NAMALWA (cell line): ENCODE results near the gene CLUH.

Experiments
- DNase-seq: peaks from one replicate; pipeline ENCODE4 v3.0.0-alpha.2; 2015; ENCODE audit warnings: low spot score

Gene CLUH

DNA sequence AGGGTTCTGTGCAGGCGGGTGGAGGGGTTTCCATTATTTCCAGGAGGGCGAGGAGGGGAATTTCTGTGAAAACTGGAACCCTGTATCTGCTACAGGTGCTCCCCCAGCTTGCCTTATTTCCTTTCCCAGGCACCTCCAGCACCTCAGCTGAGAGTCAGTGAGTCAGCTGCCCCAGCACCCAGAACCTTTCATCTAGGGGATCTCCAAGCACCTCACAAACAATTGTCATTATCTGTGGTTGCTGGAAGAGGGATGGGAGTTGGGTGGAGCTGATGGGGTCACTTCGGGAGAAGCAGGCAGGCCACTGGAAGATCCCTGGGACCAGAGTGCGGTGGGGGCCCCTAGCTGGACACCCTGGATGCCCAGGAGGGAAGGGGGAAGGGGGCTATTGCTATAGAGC lies 10.0 kb upstream of the CLUH start:
- DNase-seq = no peak

DNA sequence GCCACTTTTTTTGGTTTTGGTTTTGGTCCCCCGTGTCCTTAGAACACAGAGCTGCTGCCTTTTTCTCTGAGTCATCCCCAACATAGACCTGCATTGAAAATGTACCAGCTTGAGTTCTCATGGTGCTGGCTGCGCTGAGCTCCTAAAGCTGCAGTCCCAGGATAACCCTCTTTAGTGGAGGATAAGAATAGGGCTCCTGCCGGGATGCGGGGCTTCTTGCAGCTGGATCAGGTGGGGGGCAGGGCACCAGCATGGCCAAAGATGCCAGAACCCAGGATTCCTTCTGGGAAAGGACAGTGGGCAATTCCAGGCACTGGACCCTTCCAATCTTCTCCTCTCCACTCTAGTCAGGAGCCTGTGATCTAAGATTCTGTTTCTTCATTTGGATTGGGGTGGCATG lies 8.3 kb upstream of the CLUH start:
- no peak for DNase-seq

DNA sequence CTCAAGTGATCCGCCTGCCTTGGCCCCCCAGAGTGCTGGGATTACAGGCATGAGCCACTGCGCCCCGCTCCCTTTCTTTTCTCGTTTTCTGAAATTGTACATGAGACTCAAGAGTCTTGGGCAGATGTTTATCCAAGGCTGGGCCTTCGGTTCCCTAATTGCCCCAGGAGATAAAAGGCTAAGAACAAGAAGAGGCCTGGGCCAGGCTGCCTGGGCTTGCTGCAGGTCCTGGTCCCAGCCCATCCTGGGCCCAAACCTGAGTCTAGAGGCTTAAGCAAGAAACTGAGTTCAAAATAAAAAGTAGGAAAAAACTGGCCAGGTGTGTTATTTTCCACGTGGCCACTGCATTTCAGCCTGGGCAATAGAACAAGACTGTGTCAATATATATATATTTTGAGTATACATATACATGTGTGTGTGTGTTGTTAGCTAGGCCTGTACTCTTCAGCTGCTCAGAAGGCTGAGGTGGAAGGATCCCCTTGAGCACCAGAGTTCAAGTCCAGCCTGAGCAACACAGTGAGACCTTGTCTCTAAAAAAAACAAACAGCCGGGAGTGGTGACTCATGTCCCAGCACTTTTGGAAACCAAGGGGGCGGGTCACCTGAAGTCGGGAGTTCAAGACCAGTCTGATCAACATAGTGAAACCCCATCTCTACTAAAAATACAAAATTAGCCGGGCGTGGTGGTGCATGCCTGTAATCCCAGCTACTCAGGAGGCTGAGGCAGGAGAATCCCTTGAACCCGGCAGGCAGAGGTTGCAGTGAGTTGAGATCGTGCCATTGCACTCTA lies 6.8 kb upstream of the CLUH start:
- no peak for DNase-seq

DNA sequence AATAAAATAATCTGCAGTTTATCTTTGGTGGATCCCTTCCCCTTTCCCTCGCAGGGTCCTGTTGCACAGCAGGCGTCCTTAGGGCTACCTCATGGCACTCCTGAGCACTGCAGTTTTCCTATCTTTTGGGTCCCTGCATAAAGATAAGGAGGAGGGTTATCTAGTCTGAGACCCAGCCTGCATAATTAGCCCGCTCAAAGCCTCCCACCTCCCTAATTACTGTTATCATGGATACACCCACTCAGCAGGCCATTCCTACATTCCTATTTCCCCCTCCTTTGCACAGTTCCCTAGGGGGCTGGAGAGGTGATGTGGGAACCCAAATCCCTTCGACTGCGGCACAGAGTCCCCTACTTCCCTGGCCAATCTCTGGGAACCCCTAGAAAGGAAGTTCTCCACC lies 5.1 kb upstream of the CLUH start:
- DNase-seq = no peak

- DNase-seq = no peak
These were observed 2.3 kb upstream of the CLUH start for GRCh38 chr17:2713881-2714280.

- DNase-seq = no peak
These were observed 908 bp upstream of the CLUH start for GRCh38 chr17:2712300-2713043.

DNA sequence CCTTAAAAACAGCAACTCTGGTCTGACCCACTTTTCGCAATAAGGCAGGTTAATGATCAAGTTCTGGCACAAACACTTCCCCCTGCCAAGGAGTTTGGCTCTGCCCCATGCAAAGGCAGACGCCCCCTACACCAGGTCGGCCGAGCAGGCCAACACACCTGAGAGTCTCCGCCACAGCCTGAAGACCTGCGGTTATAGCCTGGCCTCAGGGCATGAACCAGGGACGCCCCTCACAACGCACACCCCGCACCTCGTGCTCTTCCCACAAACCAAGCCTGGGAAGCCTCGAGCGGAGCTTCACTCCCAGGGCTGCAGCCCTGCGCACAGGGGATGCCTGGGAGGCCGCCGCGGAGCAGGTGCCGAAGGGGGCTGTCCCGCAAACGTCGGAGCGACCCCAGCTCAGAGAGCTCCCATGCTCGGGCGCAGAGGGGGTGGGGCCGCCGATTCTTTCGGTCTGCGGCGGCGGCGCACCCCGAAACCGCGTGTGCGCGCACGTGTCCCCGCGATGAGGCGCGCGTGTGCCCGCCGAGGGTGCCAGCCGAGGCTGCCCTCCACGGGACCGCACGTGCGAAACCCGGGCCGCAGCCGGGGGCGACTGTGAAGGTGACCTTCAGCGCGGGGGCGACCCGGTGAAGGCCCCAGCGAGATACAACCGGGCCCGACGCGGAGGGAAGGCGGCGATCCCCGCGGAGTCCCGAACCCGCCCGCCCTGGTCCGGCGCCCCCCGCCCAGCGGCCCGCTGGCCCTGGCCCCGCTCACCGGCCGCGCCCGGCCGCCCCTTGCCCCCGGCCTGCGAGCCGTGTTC lies 559 bp downstream of the CLUH start:
- peak; percentile 29 for DNase-seq

- DNase-seq = no peak
These were observed 1.3 kb downstream of the CLUH start for GRCh38 chr17:2710071-2710802.

DNA sequence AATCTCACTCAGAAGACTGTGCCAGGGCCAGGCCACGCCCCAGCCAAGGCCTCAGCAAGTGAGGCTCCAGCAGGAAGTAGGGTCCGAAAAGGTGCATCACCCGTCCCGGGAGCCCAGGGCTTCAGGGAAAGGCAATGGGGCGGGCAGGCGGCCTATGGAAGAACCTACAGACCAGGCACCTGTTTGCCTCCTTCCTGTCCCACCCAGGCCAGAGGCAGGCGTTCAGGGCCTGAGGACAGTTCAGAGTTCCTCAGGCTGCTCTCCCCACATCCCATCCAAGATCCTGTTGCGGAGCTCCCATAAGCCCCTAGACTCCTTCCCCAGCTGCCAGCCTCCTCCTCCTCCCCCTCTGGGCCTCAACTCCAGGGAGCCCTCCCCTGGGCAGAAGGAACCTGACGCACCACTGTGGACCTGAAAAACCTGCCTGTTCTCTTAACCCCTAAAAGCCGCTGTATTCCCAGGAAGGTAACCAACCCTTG lies 2.3 kb downstream of the CLUH start:
- no peak for DNase-seq

- peak; percentile 26 for DNase-seq
These were observed 2.9 kb downstream of the CLUH start for GRCh38 chr17:2708585-2709182.

DNA sequence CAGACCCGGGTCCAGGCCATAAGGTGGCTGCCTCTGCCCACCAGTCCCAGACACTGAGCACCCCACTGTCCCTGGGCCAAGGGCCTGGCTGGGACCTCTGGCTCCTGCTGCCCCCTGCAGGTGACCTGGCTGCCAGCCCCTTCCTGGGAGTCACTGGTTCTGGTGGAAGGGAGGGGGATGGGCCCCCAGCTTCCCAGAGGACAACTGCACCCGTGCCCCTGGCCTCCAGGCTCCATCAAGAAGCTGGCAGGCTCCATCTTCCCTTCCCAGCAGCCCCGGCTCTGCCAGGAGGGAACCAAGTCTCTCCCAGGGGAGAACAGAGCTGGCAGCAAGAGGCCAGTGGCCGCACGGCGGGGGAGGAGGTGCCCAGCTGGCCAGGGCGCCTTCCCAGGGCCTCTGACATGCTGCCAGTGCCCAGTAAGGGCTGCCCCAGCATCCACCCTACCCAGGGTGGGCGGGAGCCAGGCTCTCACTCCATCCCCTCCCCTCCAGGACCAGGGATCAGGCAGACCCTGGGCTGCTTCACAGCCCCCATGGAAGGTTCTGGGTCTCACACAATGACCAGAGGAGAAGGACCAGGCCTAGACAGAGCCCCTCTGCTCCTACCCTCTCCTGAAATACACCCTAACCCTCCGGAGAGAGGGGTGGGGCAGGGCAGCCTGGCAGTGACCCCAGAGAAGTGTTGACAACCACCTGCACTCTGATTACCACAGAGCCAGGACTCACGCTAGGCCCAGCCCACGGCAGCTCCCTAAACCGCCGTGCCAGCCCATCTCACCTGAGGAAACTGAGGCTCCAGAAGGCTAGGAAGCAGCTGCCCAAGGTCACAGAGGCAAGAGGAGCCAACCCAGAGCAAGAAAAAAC lies 3.6 kb downstream of the CLUH start:
- no peak for DNase-seq

- DNase-seq = no peak
These were observed 4.6 kb downstream of the CLUH start for GRCh38 chr17:2706911-2707510.

DNA sequence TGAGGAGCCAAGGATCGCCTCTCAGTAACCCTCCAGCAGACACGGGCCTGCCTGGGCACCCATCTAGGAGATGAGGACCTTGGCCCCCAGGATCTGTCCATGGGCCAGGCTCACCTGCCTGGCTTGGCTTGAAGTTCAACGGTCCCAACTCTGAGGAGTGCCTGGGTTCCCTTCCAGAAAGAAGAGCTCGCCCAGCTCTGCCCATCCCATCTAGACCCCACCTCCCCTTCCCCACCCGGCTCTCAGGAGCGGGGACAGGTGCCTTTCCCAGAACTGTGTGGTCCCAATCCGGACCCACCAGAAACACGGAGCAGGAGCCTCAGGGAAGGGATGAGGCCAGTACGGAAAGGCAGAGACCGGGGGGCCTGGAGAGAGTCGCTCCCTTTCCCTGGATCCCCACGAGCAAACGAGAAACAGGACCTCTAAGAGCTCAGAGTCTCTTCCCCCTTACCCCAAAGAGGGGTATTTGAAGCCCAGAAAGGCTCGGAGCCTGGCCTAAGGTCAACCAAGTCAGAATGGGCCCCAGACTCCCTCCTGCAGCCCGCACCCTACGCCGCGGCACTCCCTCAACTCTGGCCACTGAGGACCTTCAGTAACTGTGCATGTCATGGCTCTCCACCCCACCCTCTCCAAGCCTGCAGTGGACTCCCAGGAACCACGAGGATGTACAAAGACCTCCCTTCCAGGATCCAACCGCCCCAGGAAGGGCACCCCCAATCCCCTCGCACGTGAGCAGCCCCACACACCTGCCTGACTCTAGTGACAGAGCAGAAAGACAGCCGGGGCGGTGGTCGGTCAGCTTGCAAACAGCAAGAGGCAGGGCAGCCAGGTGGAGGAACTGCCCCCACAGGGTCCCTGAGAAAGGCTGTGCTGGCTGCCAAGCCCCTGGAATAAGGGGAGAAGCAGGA lies 5.4 kb downstream of the CLUH start:
- no peak for DNase-seq

GRCh38 chr17:2705263-2705662 lies 6.3 kb downstream of the CLUH start:
- no peak for DNase-seq

DNA sequence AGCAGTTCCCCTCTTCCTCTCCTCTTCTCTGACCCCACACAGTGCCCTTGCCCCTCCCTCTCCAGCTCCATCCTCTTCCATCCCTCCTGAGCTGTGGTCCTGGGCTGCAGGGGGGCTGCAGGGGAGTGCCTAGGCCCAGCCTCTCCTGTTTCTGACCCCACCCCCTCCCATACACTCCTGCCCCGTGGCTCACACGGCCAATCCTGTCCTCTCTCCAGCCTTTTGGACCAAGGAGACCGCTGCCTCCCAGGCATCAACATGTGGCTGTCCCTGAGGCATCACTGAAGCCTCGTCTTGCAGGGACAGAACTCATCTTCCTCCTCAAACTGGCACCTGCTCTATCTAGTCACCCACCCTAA lies 6.7 kb downstream of the CLUH start:
- no peak for DNase-seq

DNA sequence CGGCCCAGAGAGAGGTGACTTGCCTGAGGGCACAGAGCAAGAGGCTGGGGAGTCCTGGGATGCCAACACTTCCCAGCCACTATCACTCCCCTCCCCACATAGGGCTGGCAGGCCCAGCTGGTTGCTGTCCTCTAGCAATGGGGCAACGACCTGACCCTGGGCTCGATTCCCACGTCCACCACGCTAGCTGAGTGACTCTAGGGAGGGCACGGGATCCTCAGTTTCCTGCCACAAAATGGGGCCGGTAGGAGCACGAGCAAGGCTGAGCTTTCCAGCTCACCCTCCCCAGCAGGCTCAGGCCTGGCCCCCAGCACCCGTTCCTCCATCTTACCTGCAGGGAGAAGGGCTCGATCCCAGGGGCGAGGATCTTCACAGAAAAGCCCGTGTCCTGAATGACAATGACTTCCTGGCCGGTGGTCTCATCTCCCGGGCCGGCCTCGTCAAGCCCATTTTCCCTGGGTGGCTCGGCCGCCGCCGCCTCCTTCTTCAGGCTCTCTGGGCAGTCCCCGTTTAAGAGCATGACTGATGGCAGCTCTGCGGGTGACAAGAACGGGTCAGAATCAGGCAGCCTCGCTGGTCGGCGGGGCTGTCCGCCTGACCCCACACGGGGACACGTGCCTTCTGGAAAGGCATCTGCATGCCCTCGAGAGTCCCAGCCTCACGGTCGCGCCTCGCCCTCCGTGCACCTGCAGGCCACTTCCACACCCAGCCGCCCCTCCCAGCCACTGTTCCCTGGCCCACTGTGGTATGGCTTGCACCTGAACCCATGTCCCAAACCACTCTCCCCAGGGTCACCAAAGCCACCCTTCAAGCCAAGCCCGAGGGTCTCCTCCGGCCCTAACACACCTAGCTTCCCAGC lies 7.3 kb downstream of the CLUH start:
- no peak for DNase-seq

GRCh38 chr17:2703606-2704005 lies 8.0 kb downstream of the CLUH start:
- no peak for DNase-seq

- no peak for DNase-seq
These were observed 8.4 kb downstream of the CLUH start for GRCh38 chr17:2703181-2703580.
